ENCODE results near the gene SH3PXD2A.

DNA sequence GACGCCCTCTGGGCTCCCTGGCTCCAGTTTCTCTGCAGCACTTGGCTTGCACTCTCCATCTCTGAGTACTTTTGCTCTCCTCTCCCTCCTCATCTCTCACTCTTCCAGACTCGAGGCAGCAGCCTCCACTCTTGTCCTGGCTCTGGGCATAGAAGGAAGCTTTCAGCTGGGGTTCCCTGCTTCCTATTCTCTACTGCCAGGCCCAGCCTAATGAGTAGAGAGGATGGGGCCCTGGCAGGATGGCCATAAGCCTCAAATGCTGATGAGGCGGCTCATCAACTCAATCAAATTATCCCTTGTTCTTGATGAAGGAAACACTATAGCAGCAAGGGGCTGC lies 306.1 kb downstream of the SH3PXD2A start:
- TF ChIP-seq POLR2A (IDR thresholded peaks at IDR 0.05) (no peak), EP300 (IDR thresholded peaks at IDR 0.05) (no peak), POLR2AphosphoS5 (IDR thresholded peaks at IDR 0.05) (no peak)
- TF ChIP-seq, protein P1, sequence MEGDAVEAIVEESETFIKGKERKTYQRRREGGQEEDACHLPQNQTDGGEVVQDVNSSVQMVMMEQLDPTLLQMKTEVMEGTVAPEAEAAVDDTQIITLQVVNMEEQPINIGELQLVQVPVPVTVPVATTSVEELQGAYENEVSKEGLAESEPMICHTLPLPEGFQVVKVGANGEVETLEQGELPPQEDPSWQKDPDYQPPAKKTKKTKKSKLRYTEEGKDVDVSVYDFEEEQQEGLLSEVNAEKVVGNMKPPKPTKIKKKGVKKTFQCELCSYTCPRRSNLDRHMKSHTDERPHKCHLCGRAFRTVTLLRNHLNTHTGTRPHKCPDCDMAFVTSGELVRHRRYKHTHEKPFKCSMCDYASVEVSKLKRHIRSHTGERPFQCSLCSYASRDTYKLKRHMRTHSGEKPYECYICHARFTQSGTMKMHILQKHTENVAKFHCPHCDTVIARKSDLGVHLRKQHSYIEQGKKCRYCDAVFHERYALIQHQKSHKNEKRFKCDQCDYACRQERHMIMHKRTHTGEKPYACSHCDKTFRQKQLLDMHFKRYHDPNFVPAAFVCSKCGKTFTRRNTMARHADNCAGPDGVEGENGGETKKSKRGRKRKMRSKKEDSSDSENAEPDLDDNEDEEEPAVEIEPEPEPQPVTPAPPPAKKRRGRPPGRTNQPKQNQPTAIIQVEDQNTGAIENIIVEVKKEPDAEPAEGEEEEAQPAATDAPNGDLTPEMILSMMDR (IDR thresholded peaks at IDR 0.05): no peak
